K562 (cell line): ENCODE data around the gene CDPF1. TPM values are rescaled to one million over a fixed set of nuclear protein-coding genes. Genes with fewer than 3 reads are reported as not detected.

Experiments used
- ATAC-seq: fragments of 200-7000 bp; cut with Tn5 transposase; 3 replicates; pipeline ENCODE4 v1.9.1; 2020; ENCODE audit warnings: moderate library complexity
- BruUV-seq: library from RNA; stranded (reverse); fragments of 400-500 nt; replicated peaks from 2 replicates; lab custom pipeline; 2021; lab: Mats Ljungman, UMichigan
- CTCF ChIA-PET: fragments of 300-600 bp; formaldehyde crosslinking; extraction: SDS; loops from one replicate; lab custom pipeline; 2021; ENCODE audit warnings: low intra/inter-chr PET ratio; lab: Yijun Ruan, JAX
- POLR2A ChIA-PET: fragments of 300-600, 350-650 bp; sonication (Branson Sonifier 250); formaldehyde crosslinking; extraction: SDS; loops from one replicate; lab custom pipeline; 2021; ENCODE audit warnings: antibody characterized with exemption, inconsistent platforms; lab: Yijun Ruan, JAX
- DNase-seq, 4 experiments: peaks; one replicate each; pipeline versions ENCODE4 v3.0.0 to v3.0.0-alpha.2; 2011 to 2018; ENCODE audit warnings: low spot score in 3 of 4, mixed read lengths in 3 of 4; ENCODE audit errors: extremely low read depth in 1 of 4
- FAIRE-seq: peaks from 2 replicates; lab custom pipeline; 2011; peaks lifted over from hg19 to GRCh38; lab: Jason Lieb, UNC
- H2AFZ ChIP-seq: 2 replicates; pipeline ENCODE4 v1.6.0; 2011; ENCODE audit warnings: low read depth, low read length, control low read depth, inconsistent platforms
- H3K27ac ChIP-seq: fragments of 200-600 bp; 3 replicates; pipeline ENCODE4 v1.8.0; 2011; ENCODE audit warnings: low read depth, mild to moderate bottlenecking, control low read depth, inconsistent platforms, low read length, moderate library complexity, mixed read lengths; ENCODE audit errors: extremely low read depth
- H3K27me3 ChIP-seq, 2 experiments: fragments of 300-600 bp in 1 of 2; 2 replicates in 1 of 2; 3 replicates in 1 of 2; pipeline versions ENCODE4 v1.6.0 to v1.8.0; 2011; ENCODE audit warnings: inconsistent platforms in 2 of 2, low read length in 2 of 2, mild to moderate bottlenecking in 1 of 2, mixed read lengths in 1 of 2, moderate library complexity in 1 of 2; ENCODE audit not compliant: control insufficient read depth in 2 of 2, insufficient read depth in 2 of 2
- H3K36me3 ChIP-seq: fragments of 300-600 bp; 3 replicates; pipeline ENCODE4 v1.8.0; 2011; ENCODE audit warnings: mild to moderate bottlenecking, low read length, inconsistent platforms; ENCODE audit not compliant: control insufficient read depth, insufficient read depth
- H3K4me1 ChIP-seq, 2 experiments: fragments of 200-600 bp in 1 of 2; replicated peaks in 1 of 2; 2 replicates in 1 of 2; 3 replicates in 1 of 2; pipeline versions ENCODE4 v1.5.1 to v1.8.0; 2011; ENCODE audit warnings: inconsistent platforms in 2 of 2, low read length in 2 of 2, mild to moderate bottlenecking in 1 of 2, mixed read lengths in 1 of 2, moderate library complexity in 1 of 2; ENCODE audit not compliant: control insufficient read depth in 2 of 2, insufficient read depth in 2 of 2
- H3K4me2 ChIP-seq: 2 replicates; pipeline ENCODE4 v1.6.1; 2011; ENCODE audit warnings: low read length, control low read depth, inconsistent platforms, mixed read lengths; ENCODE audit not compliant: insufficient read depth
- H3K4me3 ChIP-seq: fragments of 200-600 bp; sonication (generic), shearing (Covaris generic); 2 replicates; pipeline ENCODE4 v1.5.1; 2016; ENCODE audit warnings: control low read depth, inconsistent platforms
- H3K79me2 ChIP-seq: fragments of 200-600 bp; 3 replicates; pipeline ENCODE4 v1.8.0; 2011; ENCODE audit warnings: low read length, inconsistent platforms; ENCODE audit not compliant: control insufficient read depth, insufficient read depth
- H3K9ac ChIP-seq, 2 experiments: 2 replicates each; pipeline versions ENCODE4 v1.6.0 to v1.6.1; 2011; ENCODE audit warnings: low read depth in 2 of 2, low read length in 2 of 2, control low read depth in 1 of 2, inconsistent platforms in 1 of 2, mild to moderate bottlenecking in 1 of 2, mixed read lengths in 1 of 2; ENCODE audit not compliant: insufficient read depth in 1 of 2
- H3K9me1 ChIP-seq: one replicate; pipeline ENCODE4 v1.6.0; 2011; ENCODE audit warnings: inconsistent platforms, mild to moderate bottlenecking, low read length, moderate library complexity; ENCODE audit not compliant: control insufficient read depth, insufficient read depth
- H3K9me3 ChIP-seq: replicated peaks from 2 replicates; pipeline ENCODE4 v1.5.1; 2011; ENCODE audit warnings: low read depth, low read length, inconsistent platforms; ENCODE audit not compliant: control insufficient read depth, insufficient read depth
- H4K20me1 ChIP-seq: replicated peaks from 2 replicates; pipeline ENCODE4 v1.6.1; 2011; ENCODE audit warnings: low read length, inconsistent platforms, mixed read lengths; ENCODE audit not compliant: control insufficient read depth, insufficient read depth
- FOXA3 ChIP-seq, 2 experiments: fragments of 450-650 bp in 1 of 2; sonication (generic) in 1 of 2; formaldehyde crosslinking; IDR thresholded peaks in 1 of 2; conservative IDR thresholded peaks in 1 of 2; 2 replicates each; pipeline versions ENCODE4 v1.4.0 to v1.8.0; 2020 to 2022; ENCODE audit warnings: mild to moderate bottlenecking in 2 of 2, missing genetic modification reagents in 1 of 2
- NCOA6 ChIP-seq: fragments of 450-650 bp; IDR thresholded peaks from 2 replicates; pipeline ENCODE4 v1.6.1; 2017; ENCODE audit warnings: mild to moderate bottlenecking
- NELFE ChIP-seq: IDR thresholded peaks from 2 replicates; pipeline ENCODE4 v1.6.1; 2011; ENCODE audit warnings: mild to moderate bottlenecking; ENCODE audit not compliant: insufficient read depth, insufficient read length
- RFX5 ChIP-seq: IDR thresholded peaks from 2 replicates; pipeline ENCODE4 v1.6.1; 2011; ENCODE audit warnings: low read depth, mild to moderate bottlenecking, improper control_type of control experiment, low read length
- SRSF9 ChIP-seq: fragments of 200-400 bp; formaldehyde crosslinking; IDR thresholded peaks from 2 replicates; pipeline ENCODE4 v1.6.1; 2017; ENCODE audit warnings: low read depth, low read length, borderline replicate concordance
- U2AF1 ChIP-seq: fragments of 200-400 bp; formaldehyde crosslinking; optimal IDR thresholded peaks from 2 replicates; pipeline ENCODE3; 2017; ENCODE audit warnings: mild to moderate bottlenecking, low read depth, low read length, moderate library complexity
- ZFP1 ChIP-seq: fragments of 450-650 bp; formaldehyde crosslinking; IDR thresholded peaks from 2 replicates; pipeline ENCODE4 v1.4.0; 2020; ENCODE audit warnings: mild to moderate bottlenecking, mixed read lengths
- ZNF239 ChIP-seq: fragments of 250-450 bp; sonication (Bioruptor Pico); IDR thresholded peaks from 2 replicates; pipeline ENCODE4 v1.4.0; 2020; ENCODE audit warnings: mild to moderate bottlenecking
- ZZZ3 ChIP-seq: fragments of 450-650 bp; IDR thresholded peaks from 2 replicates; pipeline ENCODE4 v1.6.1; 2016; ENCODE audit warnings: antibody characterized with exemption, mild to moderate bottlenecking, moderate library complexity
- WGBS: fragments of 100-300 bp; shearing (Covaris generic); methylation state at CpG from one replicate; pipeline ENCODE4 v1.1.6; 2016; ENCODE audit warnings: low coverage, mixed read lengths; ENCODE audit not compliant: insufficient coverage; ENCODE audit errors: missing lambda C conversion rate; 5-methylcytosine and 5-hydroxymethylcytosine counted together
- in situ Hi-C: fragments of 300-500 bp; cut with MboI; formaldehyde crosslinking; loops from 4 replicates; pipeline ENCODE4 v1.15.0; 2018; ENCODE audit warnings: inconsistent platforms, mixed read lengths
- intact Hi-C: fragments of 100-400 bp; cut with micrococcal nuclease; formaldehyde crosslinking; loops from 2 replicates; pipeline ENCODE4 v1.14.2; 2022
- polyA plus RNA-seq, 8 experiments: library from polyadenylated mRNA; depleted of rRNA in 4 of 8; stranded (reverse) in 5 of 8; unstranded in 3 of 8; fragments of >200 nt; fragmentation: Nextera tagmentation in 2 of 8; fragmentation: Illumina TruSeq in 1 of 8; extraction: Ambion mirVana in 2 of 8; extraction: Trizol in 1 of 8; gene quantifications; 2 replicates each; pipeline versions ENCODE4 v1.2.1 to v1.2.3, GENCODE V29; 2011 to 2014; ENCODE audit warnings: inconsistent platforms in 1 of 8, missing spikeins in 1 of 8
- total RNA-seq, 7 experiments: library from RNA; depleted of rRNA in 6 of 7; stranded (reverse); fragments of >200 nt in 6 of 7; fragmentation: Illumina TruSeq in 2 of 7; extraction: Trizol in 2 of 7; gene quantifications; 2 replicates each; pipeline versions ENCODE4 v1.2.1 to v1.2.3, GENCODE V29; 2011 to 2021; ENCODE audit warnings: low replicate concordance in 1 of 7

CDPF1 gene
- total and polyA plus RNA-seq, 9 of the 15 experiments (the other 6 are each of a cell fraction or from before 2014, with no cell fraction given) = 0.84 to 19.5 (median 9.1) TPM

GRCh38 chr22:46240506-46240905 is 9.6 kb downstream of the CDPF1 start:
- DNase-seq (no peak), ATAC-seq (no peak), FAIRE-seq (no peak)
- no peaks in the 10 kb centered on the region for H4K20me1 ChIP-seq
- no peak overlapping the region for H2AFZ ChIP-seq
- intact Hi-C loops (loop anchor here (10.0 kb wide), 1 partner anchor 86 kb away; the partner anchor contains the start of gene PPARA), in situ Hi-C loops (loop anchor here (10.0 kb wide), 1 partner anchor 96 kb away; no protein-coding TSS in a partner anchor)
- H3K4me3 ChIP-seq = no peak overlapping the region
- H3K27ac ChIP-seq = no peak overlapping the region
- no peaks in the 10 kb centered on the region for H3K9me3 ChIP-seq
- H3K27me3 ChIP-seq = no peaks in the 10 kb centered on the region
- CTCF ChIA-PET = no interaction called here
- no peak for TF ChIP-seq ZZZ3
- TF ChIP-seq NELFE = no peak
- no peak for TF ChIP-seq U2AF1
- no peak for TF ChIP-seq SRSF9
- TF ChIP-seq ZFP1 (CRISPR knock-in tag) = no peak
- no peak for TF ChIP-seq NCOA6
- no peak for TF ChIP-seq FOXA3 (CRISPR knock-in tag; conservative IDR thresholded peaks at IDR 0.05 in 1 of 2, IDR thresholded peaks at IDR 0.05 in 1 of 2)
- no peak for TF ChIP-seq ZNF239 (CRISPR knock-in tag)
- no peak for TF ChIP-seq RFX5
- no TSS peak for BruUV-seq
- H3K9ac ChIP-seq = no peak overlapping the region
- H3K4me2 ChIP-seq = no peak overlapping the region
- no peaks in the 10 kb centered on the region for H3K79me2 ChIP-seq
- no peaks in the 10 kb centered on the region for H3K9me1 ChIP-seq
- H3K4me1 ChIP-seq = peaks cover 26 to 42% of the 10 kb centered on the region in 2 experiments; a peak in 4 of 5 replicates
- POLR2A ChIA-PET = interaction anchor here (0.8 to 0.9 kb wide), 2 partner anchors 27 to 79 kb away, joined by 3 to 5 read pairs; partner anchors contain the start of gene TTC38
- whole genome bisulfite sequencing = 92% methylated on average over 6 of the region's 6 CpGs
- peaks cover 5% of the 10 kb centered on the region; the same call in 1 of the 3 replicates for H3K36me3 ChIP-seq
